T-helper 2 cell (primary cell): ENCODE results near the gene EGFL7.
A peak's percentile ranks its signal among the peaks of the same experiment; 100 is the strongest.

Source experiments
- DNase-seq, 5 experiments: peaks; one replicate each; pipeline versions ENCODE4 v3.0.0 to v3.0.0-alpha.2; 2012 to 2022

EGFL7 gene

GRCh38 chr9:136625101-136626065, 37.3 kb upstream of the EGFL7 start:
- no peak for DNase-seq

DNA sequence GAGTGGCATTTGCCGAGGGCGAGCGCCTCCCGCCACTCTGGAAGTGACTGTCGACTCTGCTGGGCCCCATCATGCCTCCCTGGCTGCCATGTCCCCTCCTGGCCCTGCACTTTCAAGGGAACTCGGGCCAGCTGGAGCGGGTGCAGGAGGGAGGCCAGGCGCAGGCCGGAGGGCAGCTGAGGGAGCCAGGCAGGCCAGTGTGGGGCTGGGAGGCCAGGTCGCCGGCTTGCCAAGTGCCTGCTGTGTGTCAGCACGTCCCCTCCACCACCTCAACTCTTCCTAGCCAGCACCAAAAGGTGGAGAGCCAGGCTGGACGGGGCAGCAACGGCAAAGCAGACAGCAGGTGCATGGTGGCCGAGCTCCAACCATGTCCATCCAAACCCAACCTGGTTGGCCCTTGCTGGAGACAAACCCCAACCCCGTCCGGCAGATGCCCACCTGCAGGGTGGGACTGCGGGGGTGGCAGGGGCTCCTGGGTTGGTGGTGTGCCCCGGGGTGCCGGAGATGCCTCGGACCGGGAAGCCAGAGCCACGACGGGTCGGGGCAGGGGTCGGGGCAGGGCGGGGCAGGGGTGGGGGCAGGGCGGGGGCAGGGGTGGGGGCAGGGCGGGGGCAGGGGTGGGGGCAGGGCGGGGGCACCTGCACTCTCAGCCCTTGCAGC, 36.5 kb upstream of the EGFL7 start:
- DNase-seq = no peak

DNA sequence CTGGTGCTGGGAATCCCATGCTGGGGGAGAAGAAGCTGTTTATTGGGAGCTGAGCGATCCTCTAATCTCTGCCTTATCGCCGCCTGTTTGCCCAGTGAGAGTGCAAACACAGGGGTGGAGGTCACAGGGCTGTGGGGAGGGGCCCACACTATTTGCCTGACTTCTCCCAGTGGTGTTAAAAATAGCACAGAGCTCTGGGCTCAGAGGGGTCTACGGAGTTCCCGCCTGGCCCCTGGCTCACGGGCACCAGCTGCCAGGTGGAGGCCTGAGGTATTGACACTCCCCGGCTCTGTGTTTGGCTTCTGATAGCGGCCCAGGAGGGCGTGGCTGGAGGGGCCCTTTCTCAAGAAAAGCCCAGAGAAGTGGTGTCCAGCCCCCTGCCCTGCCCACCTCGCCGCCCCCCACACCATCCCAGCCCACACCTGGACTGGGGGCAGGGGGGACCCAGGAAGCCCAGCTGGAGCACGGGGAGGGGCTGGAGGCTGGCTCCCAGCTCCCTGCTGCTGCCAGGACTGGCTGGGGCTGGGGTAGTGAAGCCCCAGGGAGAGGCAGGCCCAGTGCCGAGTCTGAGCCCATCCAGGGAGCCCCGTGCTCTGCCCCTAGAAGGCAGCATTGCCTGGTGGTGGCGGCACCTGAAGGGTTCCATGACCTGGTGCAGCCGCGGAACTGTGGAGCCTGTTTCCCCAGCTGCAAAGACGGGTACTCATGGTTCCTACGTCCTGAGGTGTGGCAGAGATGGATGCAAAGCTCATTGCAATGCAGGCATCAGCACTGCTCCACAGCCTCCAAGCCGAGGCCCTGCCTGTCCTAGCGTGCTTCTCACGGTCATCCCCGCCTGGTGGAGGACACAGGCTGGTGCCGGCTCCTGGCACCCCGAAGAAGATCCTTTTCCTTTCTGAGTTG, 35.7 kb upstream of the EGFL7 start:
- DNase-seq = no peak

GRCh38 chr9:136627703-136628102, 35.0 kb upstream of the EGFL7 start:
- DNase-seq = no peak

- no peak for DNase-seq
Measured at GRCh38 chr9:136628268-136628667, 34.4 kb upstream of the EGFL7 start.

DNA sequence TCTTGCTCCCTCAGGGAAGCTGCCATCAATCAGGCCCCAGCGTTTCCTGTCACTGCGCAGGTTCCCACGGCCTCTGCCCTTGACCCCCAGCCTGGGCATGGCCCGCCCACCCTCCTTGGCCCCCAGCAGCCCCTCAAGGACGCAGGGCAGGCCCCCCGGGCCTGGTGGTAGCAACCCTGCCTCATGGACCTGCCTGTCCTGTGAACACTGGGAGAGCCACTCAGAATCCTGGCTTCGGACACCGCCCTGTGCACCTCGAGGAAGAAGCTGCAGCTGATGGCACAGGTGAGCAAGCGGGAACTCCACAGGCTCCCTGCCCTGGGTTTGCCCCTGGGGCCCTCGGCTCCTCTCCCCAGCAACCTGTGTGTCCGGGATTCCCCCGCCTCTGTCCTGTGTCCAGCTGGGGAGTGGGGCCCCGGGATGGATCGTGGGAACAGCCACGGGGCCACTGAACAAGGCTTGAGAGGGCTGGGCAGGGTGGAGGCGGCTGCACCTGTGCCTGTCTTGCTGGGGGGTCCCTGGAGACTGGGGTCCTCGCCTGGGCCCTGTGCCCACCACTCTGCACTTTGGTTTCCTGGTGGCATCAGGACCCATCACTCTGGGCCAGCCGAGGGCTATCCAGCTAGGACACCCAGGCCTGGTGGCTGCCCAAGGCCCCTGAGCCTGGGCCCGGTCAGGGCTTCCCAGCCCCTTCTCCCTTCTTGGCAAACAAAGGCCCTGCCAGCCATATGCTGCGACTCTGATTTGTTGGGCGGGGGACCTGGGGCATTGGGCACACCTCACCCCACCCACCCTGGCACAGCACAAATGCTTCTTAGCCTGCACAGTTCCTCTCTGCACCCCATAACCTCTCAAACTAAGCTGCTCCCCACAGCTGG, 33.5 kb upstream of the EGFL7 start:
- DNase-seq = no peak

DNA sequence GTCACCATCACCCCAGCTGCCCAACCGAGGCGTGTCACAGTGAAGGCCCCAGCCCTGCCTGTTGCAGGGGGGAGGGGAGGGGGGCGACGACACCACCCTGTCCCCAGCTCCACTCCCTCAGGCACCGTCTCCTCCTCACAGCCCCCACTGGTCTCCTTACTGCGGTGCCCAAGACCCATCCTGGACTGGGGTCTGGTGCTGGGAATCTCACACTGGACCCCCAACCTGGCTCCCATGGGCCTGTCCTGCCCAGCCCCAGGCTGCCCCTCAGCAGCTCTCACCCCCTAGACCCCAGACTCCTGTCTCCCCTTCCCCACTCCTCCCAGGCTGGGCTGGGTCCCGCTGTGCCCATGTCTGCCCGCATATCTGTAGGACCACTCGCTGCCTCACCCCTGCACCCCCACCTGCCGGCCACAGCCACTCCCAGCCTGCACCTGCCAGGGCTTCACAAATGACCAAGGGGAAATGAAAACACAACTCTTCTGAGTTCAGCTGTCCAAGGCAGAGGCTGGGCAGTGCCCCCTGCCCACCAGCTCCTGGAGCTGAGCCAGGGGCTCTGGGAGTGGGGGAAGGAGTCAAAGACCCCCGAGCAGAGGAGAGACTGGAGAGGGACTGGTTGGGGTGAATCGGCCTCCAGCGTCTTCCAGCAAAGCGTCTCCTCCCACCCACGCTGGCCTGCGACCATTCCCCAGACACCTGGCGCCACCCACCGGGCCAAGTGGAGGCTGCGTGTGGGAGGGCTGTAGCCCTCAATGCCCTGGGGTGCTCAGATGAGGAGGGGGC, 32.6 kb upstream of the EGFL7 start:
- peak; percentile 25 to 56 (median 31) for DNase-seq

- no peak for DNase-seq
Measured at GRCh38 chr9:136630662-136630992, 32.1 kb upstream of the EGFL7 start.

DNA sequence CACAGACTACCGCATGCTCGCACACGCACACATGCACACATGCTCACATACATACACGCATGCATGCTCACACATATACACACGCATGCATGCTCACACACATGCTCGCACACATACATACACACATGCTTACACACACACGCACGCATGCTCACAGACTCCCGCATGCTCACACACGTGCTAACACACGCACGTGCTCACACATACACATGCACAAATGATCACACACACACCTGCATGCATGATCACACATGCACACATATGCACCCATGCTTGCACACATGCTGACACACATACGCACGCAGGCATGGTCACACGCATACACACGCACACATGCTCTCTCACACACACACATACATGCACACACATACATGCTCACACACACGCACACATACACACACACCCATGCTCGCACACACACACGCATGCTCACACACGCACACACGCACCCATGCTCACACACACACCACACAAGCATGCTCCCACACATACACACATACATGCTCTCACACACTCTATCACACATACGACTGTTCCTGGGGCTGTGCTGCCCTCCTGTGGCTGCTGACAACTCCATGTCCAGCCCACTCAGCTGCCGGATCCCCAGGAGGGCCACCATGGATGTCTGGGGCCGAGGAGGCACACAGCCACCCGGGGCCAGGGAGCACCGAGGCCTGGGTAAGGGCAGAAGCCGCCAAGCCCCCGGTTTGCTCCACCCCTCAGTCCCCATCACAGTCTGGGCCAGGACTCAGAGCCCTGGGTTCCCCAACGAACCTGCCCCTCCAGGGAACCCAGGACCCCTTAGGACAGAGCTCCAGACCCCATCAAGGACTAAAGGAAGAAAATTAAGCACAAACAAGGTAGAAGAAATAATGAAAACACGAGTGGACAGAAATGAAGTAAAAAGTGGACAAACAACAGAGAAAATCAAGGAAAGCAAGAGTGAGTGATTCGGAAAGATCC, 31.4 kb upstream of the EGFL7 start:
- peak; percentile 39 to 81 (median 70) for DNase-seq

GRCh38 chr9:136632072-136632471, 30.6 kb upstream of the EGFL7 start:
- peak in 1 of 5 experiments; percentile 29 for DNase-seq

GRCh38 chr9:136632491-136633106, 30.1 kb upstream of the EGFL7 start:
- DNase-seq = peak in 1 of 5 experiments; percentile 18

DNA sequence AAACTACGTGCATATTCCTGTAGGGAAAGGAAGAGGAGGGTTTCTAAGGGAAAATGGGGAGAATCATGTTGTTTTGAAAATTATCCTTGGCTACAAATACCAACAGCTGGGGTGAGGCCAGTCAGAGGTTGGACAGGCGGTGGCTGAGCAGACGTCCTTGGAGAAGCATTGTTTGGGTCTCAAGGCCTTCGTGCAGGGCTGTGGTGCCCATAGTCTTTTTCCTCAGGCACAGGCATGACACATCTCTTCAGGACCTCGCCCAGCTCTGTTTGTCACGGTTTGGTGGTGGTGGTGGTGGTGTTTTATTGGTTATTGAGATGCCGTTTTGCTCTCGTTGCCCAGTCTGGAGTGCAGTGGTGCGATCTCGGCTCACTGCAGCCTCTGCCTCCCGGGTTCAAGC, 27.8 kb upstream of the EGFL7 start:
- no peak for DNase-seq

DNA sequence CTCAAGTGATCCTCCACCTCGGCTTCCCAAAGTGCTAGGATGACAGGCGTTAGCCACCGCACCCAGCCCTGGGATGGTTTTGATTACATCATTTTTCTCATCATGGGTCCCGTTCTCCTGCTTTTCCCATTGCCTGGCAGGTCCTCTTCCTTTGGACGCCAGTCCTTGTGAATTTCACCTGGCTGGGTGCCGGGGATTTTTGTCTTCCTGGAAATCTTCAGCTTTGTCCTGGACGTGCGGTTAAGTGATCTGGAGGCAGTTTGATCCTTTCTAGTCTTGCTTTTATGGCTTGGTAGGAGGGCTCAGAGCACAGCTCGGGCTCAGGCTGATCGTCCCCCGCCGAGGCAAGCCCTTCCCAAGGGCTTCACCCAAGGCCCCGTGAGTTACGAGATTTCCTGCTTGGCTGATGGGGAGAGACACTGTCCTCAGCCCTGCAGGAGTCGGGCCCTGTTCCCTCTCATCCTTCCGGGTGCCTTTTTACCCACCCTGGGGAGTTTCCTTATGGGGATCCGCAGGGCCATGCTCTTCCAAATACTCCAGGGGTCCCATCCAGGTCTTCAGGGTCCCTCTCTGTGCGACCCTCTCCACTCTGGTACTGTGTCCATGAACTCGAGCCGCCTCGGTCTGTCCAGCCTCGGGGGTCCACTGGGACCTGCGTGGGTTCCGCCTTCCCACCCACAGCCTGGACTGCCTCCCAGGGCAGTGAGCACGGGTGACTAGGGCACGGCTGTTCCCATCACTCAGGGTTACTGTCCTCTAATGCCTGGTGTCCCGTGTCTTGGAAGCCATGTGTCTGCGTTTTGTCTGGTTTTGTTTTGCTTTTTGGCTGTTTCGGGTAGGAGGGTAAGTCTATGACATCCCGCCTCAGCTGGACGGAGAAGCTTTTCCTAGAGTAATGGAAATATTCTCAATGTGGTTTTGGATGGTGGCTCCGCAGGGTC, 22.3 kb upstream of the EGFL7 start:
- no peak for DNase-seq

GRCh38 chr9:136642439-136642921, 20.2 kb upstream of the EGFL7 start:
- no peak for DNase-seq

GRCh38 chr9:136643596-136644342, 18.9 kb upstream of the EGFL7 start:
- no peak for DNase-seq

DNA sequence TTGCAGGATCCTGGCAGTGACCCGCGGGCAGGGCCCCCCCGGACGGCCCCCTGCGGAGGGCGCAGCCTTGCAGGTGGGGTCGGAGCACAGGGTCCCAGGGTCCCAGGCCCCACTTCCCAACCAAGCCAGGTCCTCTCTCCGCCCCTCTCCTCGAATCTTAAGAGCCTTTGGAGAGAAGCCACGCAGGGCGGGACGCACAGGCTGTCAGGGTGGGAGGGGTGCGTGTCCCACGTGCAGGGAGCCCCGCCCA, 18.4 kb upstream of the EGFL7 start:
- peak in 1 of 5 experiments; percentile 78 for DNase-seq

GRCh38 chr9:136644593-136645351, 17.9 kb upstream of the EGFL7 start:
- peak in 4 of 5 experiments; percentile 36 to 71 (median 55) for DNase-seq
